ENCODE data around the gene USP53. TPM values are rescaled to one million over a fixed set of nuclear protein-coding genes. Genes with fewer than 3 reads are reported as not detected.

Gene USP53
- total RNA-seq, 1 experiment from 2014 or later = 68.0 TPM

DNA sequence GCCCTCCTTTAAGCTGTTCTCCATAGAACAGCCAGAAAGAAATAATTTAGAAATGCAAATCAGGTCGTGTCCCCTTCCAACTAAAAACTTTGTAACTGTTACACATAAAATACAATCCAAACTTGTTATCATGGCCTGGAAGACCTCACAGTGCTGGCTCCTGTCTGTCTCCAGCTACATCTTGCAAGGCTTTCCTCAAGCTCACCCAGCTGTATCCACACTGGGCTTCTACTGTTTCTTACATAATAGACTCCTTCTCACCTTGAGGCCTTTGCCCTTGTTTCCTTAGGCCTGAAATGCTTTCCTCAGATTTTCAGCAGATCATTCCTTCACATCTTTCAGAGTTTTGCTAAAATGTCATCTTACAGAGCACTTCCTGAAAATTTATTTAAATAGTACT lies 33.5 kb upstream of the USP53 start:
- no peaks in the 10 kb centered on the region for H3K36me3 Mint-ChIP-seq (ENCODE audit: insufficient read depth, unreplicated experiment)
- no peaks in the 10 kb centered on the region for H3K9me3 Mint-ChIP-seq (ENCODE audit: unreplicated experiment)
- H3K27me3 Mint-ChIP-seq (ENCODE audit: insufficient read depth, unreplicated experiment) = no peaks in the 10 kb centered on the region
- no peak overlapping the region for H3K4me3 Mint-ChIP-seq (ENCODE audit: unreplicated experiment)
- ChIA-PET POLR2A (interaction anchor here (0.9 kb wide), 1 partner anchor 121 kb away, joined by 4 read pairs; a partner anchor contains a TSS), CTCF (interaction anchor here (1.6 kb wide), 1 partner anchor 137 kb away, joined by 4 read pairs; no protein-coding TSS in a partner anchor)
- TF ChIP-seq, protein P1, sequence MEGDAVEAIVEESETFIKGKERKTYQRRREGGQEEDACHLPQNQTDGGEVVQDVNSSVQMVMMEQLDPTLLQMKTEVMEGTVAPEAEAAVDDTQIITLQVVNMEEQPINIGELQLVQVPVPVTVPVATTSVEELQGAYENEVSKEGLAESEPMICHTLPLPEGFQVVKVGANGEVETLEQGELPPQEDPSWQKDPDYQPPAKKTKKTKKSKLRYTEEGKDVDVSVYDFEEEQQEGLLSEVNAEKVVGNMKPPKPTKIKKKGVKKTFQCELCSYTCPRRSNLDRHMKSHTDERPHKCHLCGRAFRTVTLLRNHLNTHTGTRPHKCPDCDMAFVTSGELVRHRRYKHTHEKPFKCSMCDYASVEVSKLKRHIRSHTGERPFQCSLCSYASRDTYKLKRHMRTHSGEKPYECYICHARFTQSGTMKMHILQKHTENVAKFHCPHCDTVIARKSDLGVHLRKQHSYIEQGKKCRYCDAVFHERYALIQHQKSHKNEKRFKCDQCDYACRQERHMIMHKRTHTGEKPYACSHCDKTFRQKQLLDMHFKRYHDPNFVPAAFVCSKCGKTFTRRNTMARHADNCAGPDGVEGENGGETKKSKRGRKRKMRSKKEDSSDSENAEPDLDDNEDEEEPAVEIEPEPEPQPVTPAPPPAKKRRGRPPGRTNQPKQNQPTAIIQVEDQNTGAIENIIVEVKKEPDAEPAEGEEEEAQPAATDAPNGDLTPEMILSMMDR (IDR thresholded peaks at IDR 0.05; ENCODE audit: unreplicated experiment) = no peak
- intact Hi-C loops (cut with micrococcal nuclease) = no loop called here
- no peak for DNase-seq (ENCODE audit: unreplicated experiment)
- no peak overlapping the region for H3K27ac Mint-ChIP-seq (ENCODE audit: low read depth, unreplicated experiment)
- no peaks in the 10 kb centered on the region for H3K4me1 Mint-ChIP-seq (ENCODE audit: insufficient read depth, unreplicated experiment)
- BruUV-seq (replicated peaks) = no TSS peak

DNA sequence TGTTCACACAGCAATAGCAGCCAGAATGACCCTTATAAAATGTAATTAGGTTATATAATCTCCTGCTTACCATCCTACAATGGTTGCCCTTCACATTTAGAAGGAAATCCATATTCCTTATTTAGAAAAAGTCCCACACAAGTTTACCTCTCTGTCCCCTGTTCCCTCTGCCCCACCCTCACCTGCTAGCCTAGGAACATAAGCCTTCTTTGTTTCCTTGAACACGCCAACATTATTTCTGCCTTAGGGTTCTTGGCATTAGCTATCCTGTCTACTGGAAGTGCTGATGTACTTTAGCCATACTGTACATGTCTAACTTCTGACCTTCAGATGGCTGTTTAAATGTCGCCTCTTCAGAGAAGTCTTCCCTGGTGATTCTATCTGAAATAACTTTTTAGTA lies 28.4 kb upstream of the USP53 start:
- peak; percentile 2 for DNase-seq (ENCODE audit: unreplicated experiment)
- ChIA-PET POLR2A (interaction anchor here (1.0 kb wide), 1 partner anchor 28 kb away, joined by 5 read pairs; the partner anchor contains the start of gene USP53), CTCF (no interaction called here)
- Mint-ChIP-seq H3K36me3 (ENCODE audit: insufficient read depth, unreplicated experiment) (no peaks in the 10 kb centered on the region), H3K27ac (ENCODE audit: low read depth, unreplicated experiment) (no peak overlapping the region), H3K27me3 (ENCODE audit: insufficient read depth, unreplicated experiment) (no peaks in the 10 kb centered on the region), H3K4me1 (ENCODE audit: insufficient read depth, unreplicated experiment) (no peaks in the 10 kb centered on the region), H3K4me3 (ENCODE audit: unreplicated experiment) (no peak overlapping the region), H3K9me3 (ENCODE audit: unreplicated experiment) (no peaks in the 10 kb centered on the region)
- intact Hi-C loops (cut with micrococcal nuclease) = no loop called here
- BruUV-seq (replicated peaks) = no TSS peak
- TF ChIP-seq, protein P1 (IDR thresholded peaks at IDR 0.05; ENCODE audit: unreplicated experiment) = no peak

DNA sequence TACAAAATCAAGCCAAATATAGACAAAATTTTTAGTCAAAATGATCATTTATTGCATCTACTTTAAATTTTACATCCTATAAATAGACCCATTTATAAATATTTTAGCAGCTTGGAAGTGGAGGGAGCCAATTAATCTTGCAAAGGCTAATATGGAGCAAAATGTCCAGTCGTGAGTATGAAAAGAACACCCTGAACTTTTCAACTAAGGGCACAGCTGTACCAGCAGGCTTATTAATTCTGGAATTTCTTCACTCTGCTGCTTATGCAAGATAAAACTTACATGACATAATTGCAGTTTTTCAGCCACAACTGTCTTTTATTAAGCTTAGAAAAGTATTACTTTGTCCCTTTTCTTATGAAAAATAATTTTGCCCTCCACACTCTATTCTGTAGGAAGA lies 22.9 kb upstream of the USP53 start:
- ChIA-PET POLR2A (interaction anchor here (1.0 to 3.1 kb wide), 3 partner anchors 20 to 54 kb away, joined by 3 to 17 read pairs (median 4); partner anchors contain the start of genes MYOZ2 and USP53), CTCF (interaction anchor here (0.5 to 0.9 kb wide), 4 partner anchors 19 to 146 kb away, joined by 3 to 4 read pairs (median 3); no protein-coding TSS in a partner anchor)
- Mint-ChIP-seq H3K4me1 (ENCODE audit: insufficient read depth, unreplicated experiment) (no peaks in the 10 kb centered on the region), H3K36me3 (ENCODE audit: insufficient read depth, unreplicated experiment) (no peaks in the 10 kb centered on the region), H3K9me3 (ENCODE audit: unreplicated experiment) (no peaks in the 10 kb centered on the region), H3K27me3 (ENCODE audit: insufficient read depth, unreplicated experiment) (no peaks in the 10 kb centered on the region), H3K27ac (ENCODE audit: low read depth, unreplicated experiment) (no peak overlapping the region), H3K4me3 (ENCODE audit: unreplicated experiment) (no peak overlapping the region)
- intact Hi-C loops (cut with micrococcal nuclease) = no loop called here
- peak; percentile 11 for DNase-seq (ENCODE audit: unreplicated experiment)
- TF ChIP-seq, protein P1 (IDR thresholded peaks at IDR 0.05; ENCODE audit: unreplicated experiment) = no peak
- no TSS peak for BruUV-seq (replicated peaks)

DNA sequence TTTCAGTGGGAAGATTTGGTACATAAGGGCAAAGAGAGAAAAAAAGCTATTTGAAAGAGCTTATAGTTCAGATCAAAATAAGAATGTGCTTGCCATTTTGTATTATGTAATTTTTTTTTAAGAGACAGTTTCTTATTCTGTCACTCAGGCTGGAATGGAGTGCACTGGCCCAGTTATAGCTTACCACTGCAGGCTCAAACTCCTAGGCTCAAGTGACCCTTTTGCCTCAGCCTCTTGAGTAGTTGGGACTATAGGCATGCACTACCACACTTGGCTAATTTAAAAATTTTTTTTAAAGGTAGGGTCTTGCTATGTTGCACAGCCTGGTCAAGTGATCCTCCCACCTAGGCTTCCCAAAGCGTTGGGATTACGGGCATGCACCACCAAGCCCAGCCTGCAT lies 22.2 kb upstream of the USP53 start:
- no peak overlapping the region for H3K27ac Mint-ChIP-seq (ENCODE audit: low read depth, unreplicated experiment)
- no peaks in the 10 kb centered on the region for H3K27me3 Mint-ChIP-seq (ENCODE audit: insufficient read depth, unreplicated experiment)
- BruUV-seq (replicated peaks) = no TSS peak
- H3K36me3 Mint-ChIP-seq (ENCODE audit: insufficient read depth, unreplicated experiment) = no peaks in the 10 kb centered on the region
- CTCF ChIA-PET = interaction anchor here (0.6 to 0.9 kb wide), 3 partner anchors 24 to 146 kb away, joined by 3 read pairs; no protein-coding TSS in a partner anchor
- no peak for DNase-seq (ENCODE audit: unreplicated experiment)
- intact Hi-C loops (cut with micrococcal nuclease) = no loop called here
- TF ChIP-seq, protein P1 (IDR thresholded peaks at IDR 0.05; ENCODE audit: unreplicated experiment) = no peak
- POLR2A ChIA-PET = interaction anchor here (1.3 to 3.1 kb wide), 2 partner anchors 22 to 55 kb away, joined by 4 to 17 read pairs; partner anchors contain the start of genes MYOZ2 and USP53
- no peaks in the 10 kb centered on the region for H3K9me3 Mint-ChIP-seq (ENCODE audit: unreplicated experiment)
- H3K4me3 Mint-ChIP-seq (ENCODE audit: unreplicated experiment) = no peak overlapping the region
- no peaks in the 10 kb centered on the region for H3K4me1 Mint-ChIP-seq (ENCODE audit: insufficient read depth, unreplicated experiment)
